OCI-LY3 (cell line): Measurements from ENCODE around the gene NTRK2.

Experiments
- H2AFZ ChIP-seq: fragments of 200-600, 300-600 bp; shearing (Covaris generic); 2 replicates; pipeline ENCODE4 v1.6.0; 2014; ENCODE audit warnings: antibody characterized with exemption, low read depth, low read length
- H3K27ac ChIP-seq: fragments of 200-600, 300-600 bp; sonication (generic); 2 replicates; pipeline ENCODE4 v1.5.1; 2014; ENCODE audit warnings: mild to moderate bottlenecking, low read length, moderate library complexity, mixed read lengths
- H3K27me3 ChIP-seq: fragments of 200-600, 300-600 bp; sonication (generic); 2 replicates; pipeline ENCODE4 v1.6.1; 2014; ENCODE audit warnings: low read depth, low read length, mixed read lengths
- H3K36me3 ChIP-seq: fragments of 200-600, 300-600 bp; sonication (generic); replicated peaks from 2 replicates; pipeline ENCODE3; 2014; ENCODE audit warnings: low read depth, low read length, mixed read lengths
- H3K4me1 ChIP-seq: fragments of 300-600, 200-600 bp; sonication (generic); 2 replicates; pipeline ENCODE4 v1.6.1; 2014; ENCODE audit warnings: low read length, mixed read lengths
- H3K4me2 ChIP-seq: fragments of 200-600, 300-600 bp; sonication (generic); 2 replicates; pipeline ENCODE4 v1.6.1; 2014; ENCODE audit warnings: low read length, mixed read lengths
- H3K4me3 ChIP-seq: fragments of 300-600, 200-600 bp; sonication (generic); 2 replicates; pipeline ENCODE4 v1.5.1; 2014; ENCODE audit warnings: antibody characterized with exemption, mild to moderate bottlenecking, low read length, moderate library complexity
- H3K79me2 ChIP-seq: fragments of 300-600, 200-600 bp; shearing (Covaris generic); 2 replicates; pipeline ENCODE4 v1.6.1; 2014; ENCODE audit warnings: mild to moderate bottlenecking, low read length, mixed read lengths
- H3K9ac ChIP-seq: fragments of 300-600, 200-600 bp; shearing (Covaris generic); 2 replicates; pipeline ENCODE4 v1.6.0; 2014; ENCODE audit warnings: mild to moderate bottlenecking, low read length, moderate library complexity
- H3K9me3 ChIP-seq: fragments of 200-600, 300-600 bp; shearing (Covaris generic); 2 replicates; pipeline ENCODE4 v1.6.1; 2014; ENCODE audit warnings: low read length, mixed read lengths; ENCODE audit not compliant: insufficient read depth
- H4K20me1 ChIP-seq: fragments of 200-600, 300-600 bp; sonication (generic); 2 replicates; pipeline ENCODE4 v1.6.1; 2016; ENCODE audit warnings: low read length, mixed read lengths; ENCODE audit not compliant: insufficient read depth
- EZH2phosphoT487 ChIP-seq: fragments of 200-600 bp; shearing (Covaris generic); IDR thresholded peaks from 2 replicates; pipeline ENCODE4 v1.6.1; 2018; ENCODE audit warnings: antibody characterized with exemption, mixed run types, low read depth
- TF ChIP-seq, protein P1 (sequence below): fragments of 200-600, 300-600 bp; sonication (generic); IDR thresholded peaks from 2 replicates; pipeline ENCODE4 v1.5.1; 2014; ENCODE audit warnings: antibody characterized with exemption, low read length, low read depth

The NTRK2 gene

DNA sequence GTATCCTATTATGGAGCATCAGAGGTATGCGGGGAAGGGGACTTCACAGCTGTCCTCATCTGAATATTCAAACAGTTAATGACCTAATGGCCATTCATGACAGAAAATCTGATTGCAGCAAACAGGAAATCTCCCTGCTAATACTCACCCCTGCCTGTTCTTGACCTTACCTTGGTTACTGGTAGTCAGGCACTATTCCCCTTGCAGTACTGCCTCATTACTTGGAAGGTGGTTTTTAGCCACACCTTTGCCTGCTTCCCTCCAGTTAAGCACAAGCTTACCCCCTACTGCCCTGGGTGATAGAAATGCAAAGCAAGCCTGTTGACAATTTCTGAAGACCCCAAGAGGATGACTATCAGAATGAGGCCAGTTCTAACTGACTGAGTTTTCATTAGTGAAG is 332.4 kb downstream of the NTRK2 start:
- no peak overlapping the region for H3K4me3 ChIP-seq
- TF ChIP-seq, protein P1, sequence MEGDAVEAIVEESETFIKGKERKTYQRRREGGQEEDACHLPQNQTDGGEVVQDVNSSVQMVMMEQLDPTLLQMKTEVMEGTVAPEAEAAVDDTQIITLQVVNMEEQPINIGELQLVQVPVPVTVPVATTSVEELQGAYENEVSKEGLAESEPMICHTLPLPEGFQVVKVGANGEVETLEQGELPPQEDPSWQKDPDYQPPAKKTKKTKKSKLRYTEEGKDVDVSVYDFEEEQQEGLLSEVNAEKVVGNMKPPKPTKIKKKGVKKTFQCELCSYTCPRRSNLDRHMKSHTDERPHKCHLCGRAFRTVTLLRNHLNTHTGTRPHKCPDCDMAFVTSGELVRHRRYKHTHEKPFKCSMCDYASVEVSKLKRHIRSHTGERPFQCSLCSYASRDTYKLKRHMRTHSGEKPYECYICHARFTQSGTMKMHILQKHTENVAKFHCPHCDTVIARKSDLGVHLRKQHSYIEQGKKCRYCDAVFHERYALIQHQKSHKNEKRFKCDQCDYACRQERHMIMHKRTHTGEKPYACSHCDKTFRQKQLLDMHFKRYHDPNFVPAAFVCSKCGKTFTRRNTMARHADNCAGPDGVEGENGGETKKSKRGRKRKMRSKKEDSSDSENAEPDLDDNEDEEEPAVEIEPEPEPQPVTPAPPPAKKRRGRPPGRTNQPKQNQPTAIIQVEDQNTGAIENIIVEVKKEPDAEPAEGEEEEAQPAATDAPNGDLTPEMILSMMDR: no peak
- no peak for TF ChIP-seq EZH2phosphoT487
- H3K79me2 ChIP-seq: no peaks in the 10 kb centered on the region
- peaks cover 81% of the 10 kb centered on the region for H3K4me1 ChIP-seq
- H3K27ac ChIP-seq: peak overlapping the region; percentile 43
- no peak overlapping the region for H3K9ac ChIP-seq
- H4K20me1 ChIP-seq: no peaks in the 10 kb centered on the region
- peaks cover 16% of the 10 kb centered on the region; the same call in 1 of the 2 replicates for H3K9me3 ChIP-seq
- H3K4me2 ChIP-seq: no peak overlapping the region
- no peak overlapping the region for H2AFZ ChIP-seq
- H3K27me3 ChIP-seq: no peaks in the 10 kb centered on the region
- H3K36me3 ChIP-seq: peaks cover 23% of the 10 kb centered on the region

DNA sequence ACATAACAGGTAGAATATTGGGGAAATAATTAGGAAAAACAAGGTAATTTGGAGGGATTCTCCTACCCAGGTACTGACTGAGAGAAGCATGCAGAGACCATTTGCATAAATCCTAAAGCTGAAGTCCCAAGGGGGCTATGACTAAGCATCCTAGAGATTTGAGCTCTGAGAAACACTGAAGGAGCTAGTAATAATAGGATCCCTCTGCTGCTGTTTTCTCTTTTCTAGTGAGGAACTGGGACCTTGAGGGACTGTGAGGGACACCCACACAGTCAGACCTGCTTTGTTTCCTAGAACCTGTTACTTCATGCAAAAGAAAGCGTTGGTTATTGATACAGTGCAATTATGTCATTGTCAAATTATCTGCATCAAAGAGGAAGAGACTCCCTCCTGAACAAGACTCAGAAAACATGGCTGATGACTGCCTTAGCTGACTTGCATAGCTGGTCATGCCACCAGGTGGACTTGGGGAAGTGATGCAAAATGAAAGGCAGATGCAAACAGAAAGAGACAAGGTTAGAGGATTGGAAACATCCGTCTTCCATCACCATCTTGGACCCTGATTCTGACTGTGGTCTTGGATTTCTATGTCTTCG is 335.4 kb downstream of the NTRK2 start:
- peak overlapping the region; percentile 43; the same call in 1 of the 2 replicates for H3K4me3 ChIP-seq
- no peak for TF ChIP-seq EZH2phosphoT487
- TF ChIP-seq, protein P1: 0 out of 2 replicates have a peak, but pooled peaks have one; percentile 3
- no peaks in the 10 kb centered on the region for H3K27me3 ChIP-seq
- H3K79me2 ChIP-seq: no peaks in the 10 kb centered on the region
- peak overlapping the region; percentile 97 for H3K27ac ChIP-seq
- peaks cover 14% of the 10 kb centered on the region; the same call in 1 of the 2 replicates for H3K9me3 ChIP-seq
- H3K4me2 ChIP-seq: peak overlapping the region; percentile 62
- H3K36me3 ChIP-seq: peaks cover 19% of the 10 kb centered on the region
- H2AFZ ChIP-seq: no peak overlapping the region
- H3K4me1 ChIP-seq: peaks cover 89% of the 10 kb centered on the region
- H3K9ac ChIP-seq: peak overlapping the region; percentile 58; the same call in 1 of the 2 replicates
- no peaks in the 10 kb centered on the region for H4K20me1 ChIP-seq

DNA sequence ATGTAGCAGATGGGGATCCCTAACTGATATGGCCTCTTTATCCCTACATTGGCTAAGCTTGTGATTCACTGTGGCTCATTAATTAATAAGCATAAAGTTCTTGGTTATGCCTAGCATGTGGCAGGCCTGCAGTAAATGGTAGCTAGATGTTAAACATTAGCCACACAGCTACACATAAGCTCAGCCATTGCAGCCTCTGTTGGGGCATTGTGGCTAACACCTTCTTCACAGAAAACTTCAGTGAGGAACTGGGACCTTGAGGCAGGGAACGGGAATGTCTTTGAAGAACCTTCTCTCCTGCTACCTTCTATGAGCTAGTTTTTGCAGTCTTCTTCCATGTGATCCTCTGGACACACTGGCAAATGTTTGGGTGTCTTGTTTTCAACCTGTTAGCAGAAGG is 338.2 kb downstream of the NTRK2 start:
- H3K4me2 ChIP-seq: no peak overlapping the region
- H3K4me3 ChIP-seq: no peak overlapping the region
- no peak overlapping the region for H3K27ac ChIP-seq
- peaks cover 83% of the 10 kb centered on the region for H3K4me1 ChIP-seq
- H2AFZ ChIP-seq: no peak overlapping the region
- H3K9me3 ChIP-seq: no peaks in the 10 kb centered on the region
- H3K36me3 ChIP-seq: no peaks in the 10 kb centered on the region
- no peaks in the 10 kb centered on the region for H3K27me3 ChIP-seq
- no peaks in the 10 kb centered on the region for H4K20me1 ChIP-seq
- no peak overlapping the region for H3K9ac ChIP-seq
- TF ChIP-seq EZH2phosphoT487: no peak
- TF ChIP-seq, protein P1: no peak
- no peaks in the 10 kb centered on the region for H3K79me2 ChIP-seq

DNA sequence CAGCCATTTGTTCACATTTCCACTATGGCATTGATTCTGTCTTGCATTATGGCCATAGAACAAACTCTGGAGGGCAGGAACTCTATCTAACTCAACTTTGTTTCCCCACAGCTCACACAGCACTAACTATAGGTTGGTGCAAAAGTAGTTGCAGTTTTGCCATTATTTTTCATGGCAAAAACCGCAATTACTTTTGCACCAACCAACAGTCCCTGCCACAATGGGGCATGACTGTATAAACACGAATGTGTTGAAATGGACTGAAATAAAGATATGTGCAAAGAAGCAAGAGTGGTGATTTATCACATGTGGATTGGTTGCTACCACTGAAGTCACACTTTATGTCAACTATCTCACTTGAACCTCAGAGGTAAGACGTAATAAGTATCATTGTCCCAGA is 338.7 kb downstream of the NTRK2 start:
- Histone ChIP-seq H3K27me3 (no peaks in the 10 kb centered on the region), H2AFZ (no peak overlapping the region), H3K79me2 (no peaks in the 10 kb centered on the region), H3K9me3 (no peaks in the 10 kb centered on the region), H3K4me1 (peaks cover 78% of the 10 kb centered on the region), H3K9ac (no peak overlapping the region), H4K20me1 (no peaks in the 10 kb centered on the region), H3K27ac (no peak overlapping the region; the same call in 1 of the 2 replicates), H3K4me2 (no peak overlapping the region), H3K4me3 (no peak overlapping the region), H3K36me3 (no peaks in the 10 kb centered on the region)
- TF ChIP-seq EZH2phosphoT487: no peak
- TF ChIP-seq, protein P1: no peak
